A549 (cell line): Measurements from ENCODE around the gene SYPL1. TPM values are rescaled to one million over a fixed set of nuclear protein-coding genes. Genes with fewer than 3 reads are reported as not detected.
A peak's percentile ranks its signal among the peaks of the same experiment; 100 is the strongest.

ENCODE experiments used
- ATAC-seq, 2 experiments: fragments of 200-7000 bp in 1 of 2; fragments of >200 bp in 1 of 2; cut with Nextera tagmentation in 1 of 2; cut with Tn5 transposase in 1 of 2; 3 replicates each; pipeline versions ENCODE4 v1.8.0 to v1.9.1; 2018 to 2020; ENCODE audit warnings: mild to moderate bottlenecking in 1 of 2, moderate library complexity in 1 of 2
- CTCF ChIA-PET: fragments of 300-600 bp; sonication (Branson Sonifier 250); formaldehyde crosslinking; extraction: SDS; loops from one replicate; lab custom pipeline; 2021; ENCODE audit warnings: antibody characterized with exemption, inconsistent platforms; lab: Yijun Ruan, JAX
- POLR2A ChIA-PET: fragments of 350-600 bp; formaldehyde crosslinking; extraction: SDS; loops from one replicate; lab custom pipeline; 2021; ENCODE audit warnings: antibody characterized with exemption, inconsistent platforms; lab: Yijun Ruan, JAX
- DNase-seq, 2 experiments: peaks; one replicate each; pipeline versions ENCODE4 v3.0.0 to v3.0.0-alpha.2; 2011 to 2016; ENCODE audit warnings: low read depth in 1 of 2, low spot score in 1 of 2
- FAIRE-seq: peaks from 2 replicates; lab custom pipeline; 2011; peaks lifted over from hg19 to GRCh38; lab: Jason Lieb, UNC
- H3K27ac ChIP-seq, 2 experiments: fragments of >200 bp; sonication (Bioruptor Twin); formaldehyde crosslinking; 3 replicates each; pipeline ENCODE4 v1.5.1; 2016 to 2017
- H3K4me1 ChIP-seq: fragments of >200 bp; sonication (Bioruptor Twin); formaldehyde crosslinking; 3 replicates; pipeline ENCODE4 v1.6.1; 2016
- H3K4me2 ChIP-seq: fragments of >200 bp; sonication (Bioruptor Twin); formaldehyde crosslinking; 3 replicates; pipeline ENCODE4 v1.6.1; 2016
- H3K4me3 ChIP-seq: fragments of >200 bp; sonication (Bioruptor Twin); formaldehyde crosslinking; 3 replicates; pipeline ENCODE4 v1.5.1; 2016
- H3K9me3 ChIP-seq: fragments of >200 bp; sonication (Bioruptor Twin); formaldehyde crosslinking; 3 replicates; pipeline ENCODE4 v1.6.1; 2016
- CBX8 ChIP-seq: fragments of 200-600 bp; sonication (generic); IDR thresholded peaks from 2 replicates; pipeline ENCODE4 v1.6.1; 2016
- CHD4 ChIP-seq: fragments of 200-600 bp; sonication (generic); IDR thresholded peaks from 2 replicates; pipeline ENCODE4 v1.6.1; 2016; ENCODE audit warnings: antibody characterized with exemption, mild to moderate bottlenecking, borderline replicate concordance
- EHMT2 ChIP-seq: fragments of 200-600 bp; sonication (generic); IDR thresholded peaks from 2 replicates; pipeline ENCODE4 v1.6.1; 2016; ENCODE audit warnings: antibody characterized with exemption, low read depth, mild to moderate bottlenecking, moderate library complexity
- EP300 ChIP-seq, 2 experiments: fragments of >200 bp; sonication (Bioruptor Twin); formaldehyde crosslinking; IDR thresholded peaks; 2 replicates in 1 of 2; 3 replicates in 1 of 2; pipeline ENCODE4 v1.6.1; 2016 to 2017
- ESRRA ChIP-seq: fragments of 150-350 bp; IDR thresholded peaks from 2 replicates; pipeline ENCODE4 v1.6.1; 2014; ENCODE audit warnings: mild to moderate bottlenecking, low read length, borderline replicate concordance
- HEYL ChIP-seq: fragments of 250-450 bp; sonication (Bioruptor Pico); IDR thresholded peaks from 2 replicates; pipeline ENCODE4 v1.8.0; 2021; ENCODE audit warnings: mild to moderate bottlenecking, moderate library complexity
- HOXA7 ChIP-seq: fragments of 250-450 bp; sonication (Bioruptor Pico); IDR thresholded peaks from 2 replicates; pipeline ENCODE4 v1.5.0; 2020; ENCODE audit warnings: mild to moderate bottlenecking, moderate library complexity
- HOXB5 ChIP-seq: fragments of 250-450 bp; sonication (Bioruptor Pico); IDR thresholded peaks from 2 replicates; pipeline ENCODE4 v1.5.0; 2020; ENCODE audit warnings: mild to moderate bottlenecking, moderate library complexity
- JUNB ChIP-seq: fragments of >200 bp; sonication (Bioruptor Twin); formaldehyde crosslinking; IDR thresholded peaks from 2 replicates; pipeline ENCODE4 v1.6.1; 2016
- KDM1A ChIP-seq: fragments of 200-600 bp; sonication (generic); IDR thresholded peaks from 2 replicates; pipeline ENCODE4 v1.6.1; 2016; ENCODE audit warnings: low read depth, mild to moderate bottlenecking
- MAFK ChIP-seq: fragments of 450-650 bp; IDR thresholded peaks from 2 replicates; pipeline ENCODE4 v1.6.1; 2014; ENCODE audit not compliant: partially characterized antibody
- MAZ ChIP-seq: fragments of 150-350 bp; IDR thresholded peaks from 2 replicates; pipeline ENCODE4 v1.6.1; 2014; ENCODE audit warnings: antibody characterized with exemption, low read depth, low read length, borderline replicate concordance
- MYC ChIP-seq: IDR thresholded peaks from 2 replicates; pipeline ENCODE4 v1.6.1; 2012; ENCODE audit warnings: mild to moderate bottlenecking, inconsistent platforms, low read length, improper control_type of control experiment, borderline replicate concordance
- NFE2L2 ChIP-seq: fragments of 150-350 bp; conservative IDR thresholded peaks from 2 replicates; pipeline ENCODE4 v1.6.1; 2014; ENCODE audit warnings: low read length
- POLR2A ChIP-seq: IDR thresholded peaks from 2 replicates; pipeline ENCODE4 v1.6.1; 2012; ENCODE audit warnings: mild to moderate bottlenecking, low read length
- RAD21 ChIP-seq, 2 experiments: fragments of >200 bp in 1 of 2; sonication (Bioruptor Twin) in 1 of 2; formaldehyde crosslinking in 1 of 2; IDR thresholded peaks in 1 of 2; conservative IDR thresholded peaks in 1 of 2; 2 replicates in 1 of 2; 3 replicates in 1 of 2; pipeline ENCODE4 v1.6.1; 2012 to 2018; ENCODE audit warnings: inconsistent platforms in 1 of 2
- RFX5 ChIP-seq: fragments of 450-650 bp; IDR thresholded peaks from 2 replicates; pipeline ENCODE4 v1.7.1; 2014; ENCODE audit warnings: antibody characterized with exemption, mild to moderate bottlenecking, moderate library complexity
- RNF2 ChIP-seq: fragments of 200-600 bp; sonication (generic); IDR thresholded peaks from 2 replicates; pipeline ENCODE4 v1.6.1; 2016; ENCODE audit warnings: low read depth, mild to moderate bottlenecking, antibody characterized with exemption, moderate library complexity, borderline replicate concordance
- SREBF2 ChIP-seq: fragments of 450-650 bp; IDR thresholded peaks from 2 replicates; pipeline ENCODE4 v1.6.1; 2014; ENCODE audit warnings: mild to moderate bottlenecking, moderate library complexity
- TFCP2L1 ChIP-seq: fragments of 250-450 bp; sonication (Bioruptor Pico); IDR thresholded peaks from 2 replicates; pipeline ENCODE4 v1.5.0; 2021; ENCODE audit warnings: mild to moderate bottlenecking
- TP53 ChIP-seq: fragments of 250-450 bp; sonication (Bioruptor Pico); IDR thresholded peaks from 2 replicates; pipeline ENCODE4 v1.5.0; 2021; ENCODE audit warnings: mild to moderate bottlenecking, moderate library complexity
- ZFP36 ChIP-seq: fragments of 450-650 bp; IDR thresholded peaks from 2 replicates; pipeline ENCODE4 v1.6.1; 2014; ENCODE audit warnings: borderline replicate concordance; ENCODE audit not compliant: partially characterized antibody
- ZNF302 ChIP-seq: fragments of 250-450 bp; sonication (Bioruptor Pico); IDR thresholded peaks from 2 replicates; pipeline ENCODE4 v1.9.0; 2021; ENCODE audit warnings: inconsistent platforms, mild to moderate bottlenecking, moderate library complexity
- ZSCAN20 ChIP-seq: fragments of 250-450 bp; sonication (Bioruptor Pico); IDR thresholded peaks from 2 replicates; pipeline ENCODE4 v1.8.0; 2022; ENCODE audit warnings: mild to moderate bottlenecking, moderate library complexity
- WGBS: methylation state at CpG from one replicate; pipeline ENCODE4 v1.1.6; 2017; ENCODE audit errors: missing lambda C conversion rate; 5-methylcytosine and 5-hydroxymethylcytosine counted together
- polyA plus RNA-seq, 4 experiments: library from polyadenylated mRNA; depleted of rRNA in 3 of 4; stranded (reverse); fragments of >200 nt; fragmentation: RNase III in 1 of 4; extraction: RNeasy Plus Mini Kit Qiagen cat#74134 plus additional on column Dnase treatment in 1 of 4; gene quantifications; 2 replicates in 3 of 4; 3 replicates in 1 of 4; pipeline ENCODE4 v1.2.3, GENCODE V29; 2011 to 2017
- TF ChIP-seq, protein P1 (sequence below): fragments of 200-600 bp; sonication (generic); IDR thresholded peaks from 2 replicates; pipeline ENCODE4 v1.6.1; 2016; ENCODE audit warnings: antibody characterized with exemption, mild to moderate bottlenecking, moderate library complexity
- TF ChIP-seq, protein P2 (sequence below): IDR thresholded peaks from 2 replicates; pipeline ENCODE4 v1.6.1; 2012
- TF ChIP-seq, protein P3 (sequence below): fragments of >200 bp; sonication (Bioruptor Twin); formaldehyde crosslinking; IDR thresholded peaks from 2 replicates; pipeline ENCODE4 v1.6.1; 2016
- TF ChIP-seq, protein P4 (sequence below): fragments of >200 bp; sonication (Bioruptor Twin); formaldehyde crosslinking; IDR thresholded peaks from 3 replicates; pipeline ENCODE4 v1.5.1; 2016

The SYPL1 gene
- polyA plus RNA-seq, 2 of the 4 experiments (the other 2 are of a cell fraction): 102 to 131 TPM

DNA sequence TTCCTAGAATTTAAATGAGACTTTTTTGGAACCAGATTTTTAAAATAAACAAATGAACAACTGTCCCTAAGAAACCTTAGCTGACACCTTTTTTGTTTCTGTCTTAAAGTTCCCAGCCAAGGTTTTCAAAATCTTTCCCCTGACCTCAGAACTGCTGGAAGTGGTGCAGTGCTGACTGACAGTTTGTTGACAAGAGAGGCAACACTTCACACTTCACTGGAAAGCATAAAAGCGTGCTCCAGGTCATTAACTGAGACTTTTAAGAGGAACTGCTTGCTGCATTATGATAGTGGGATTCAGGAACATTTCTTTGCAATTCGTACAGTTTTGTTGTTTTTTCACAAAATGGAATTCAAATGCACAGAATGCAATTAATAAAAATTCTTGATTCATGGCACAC lies 36.2 kb downstream of the SYPL1 start (continued):
- TF ChIP-seq, protein P1, sequence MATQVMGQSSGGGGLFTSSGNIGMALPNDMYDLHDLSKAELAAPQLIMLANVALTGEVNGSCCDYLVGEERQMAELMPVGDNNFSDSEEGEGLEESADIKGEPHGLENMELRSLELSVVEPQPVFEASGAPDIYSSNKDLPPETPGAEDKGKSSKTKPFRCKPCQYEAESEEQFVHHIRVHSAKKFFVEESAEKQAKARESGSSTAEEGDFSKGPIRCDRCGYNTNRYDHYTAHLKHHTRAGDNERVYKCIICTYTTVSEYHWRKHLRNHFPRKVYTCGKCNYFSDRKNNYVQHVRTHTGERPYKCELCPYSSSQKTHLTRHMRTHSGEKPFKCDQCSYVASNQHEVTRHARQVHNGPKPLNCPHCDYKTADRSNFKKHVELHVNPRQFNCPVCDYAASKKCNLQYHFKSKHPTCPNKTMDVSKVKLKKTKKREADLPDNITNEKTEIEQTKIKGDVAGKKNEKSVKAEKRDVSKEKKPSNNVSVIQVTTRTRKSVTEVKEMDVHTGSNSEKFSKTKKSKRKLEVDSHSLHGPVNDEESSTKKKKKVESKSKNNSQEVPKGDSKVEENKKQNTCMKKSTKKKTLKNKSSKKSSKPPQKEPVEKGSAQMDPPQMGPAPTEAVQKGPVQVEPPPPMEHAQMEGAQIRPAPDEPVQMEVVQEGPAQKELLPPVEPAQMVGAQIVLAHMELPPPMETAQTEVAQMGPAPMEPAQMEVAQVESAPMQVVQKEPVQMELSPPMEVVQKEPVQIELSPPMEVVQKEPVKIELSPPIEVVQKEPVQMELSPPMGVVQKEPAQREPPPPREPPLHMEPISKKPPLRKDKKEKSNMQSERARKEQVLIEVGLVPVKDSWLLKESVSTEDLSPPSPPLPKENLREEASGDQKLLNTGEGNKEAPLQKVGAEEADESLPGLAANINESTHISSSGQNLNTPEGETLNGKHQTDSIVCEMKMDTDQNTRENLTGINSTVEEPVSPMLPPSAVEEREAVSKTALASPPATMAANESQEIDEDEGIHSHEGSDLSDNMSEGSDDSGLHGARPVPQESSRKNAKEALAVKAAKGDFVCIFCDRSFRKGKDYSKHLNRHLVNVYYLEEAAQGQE: no peak
- TF ChIP-seq HOXA7: no peak
- no peak for TF ChIP-seq POLR2A
- TF ChIP-seq KDM1A: no peak
- no peak for TF ChIP-seq ZSCAN20 (CRISPR knock-in tag)
- TF ChIP-seq TP53 (CRISPR knock-in tag): no peak
- no peak for TF ChIP-seq RFX5

DNA sequence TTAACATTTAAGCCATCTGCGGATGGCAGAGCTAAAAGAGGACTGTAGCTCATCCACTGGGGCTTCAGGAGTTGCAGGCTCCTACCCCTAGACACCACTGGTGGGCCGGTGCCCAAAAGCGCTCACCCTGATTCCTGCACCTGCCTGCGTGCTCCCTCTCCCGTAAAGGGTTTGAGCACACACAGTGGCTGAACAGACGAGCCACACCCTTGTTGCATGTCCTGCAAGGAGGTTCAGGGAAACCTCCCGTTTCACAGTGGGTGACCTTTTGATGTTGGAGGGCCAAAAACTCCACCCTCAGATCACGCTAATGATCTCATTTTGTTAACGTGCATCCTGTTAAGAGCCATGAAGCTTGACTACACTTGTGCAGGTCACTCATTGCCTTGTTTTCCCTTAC lies 37.9 kb downstream of the SYPL1 start:
- peak in 1 of 2 experiments; percentile 30; a peak in 1 of 6 replicates for ATAC-seq
- ChIA-PET POLR2A (no interaction called here), CTCF (interaction anchor here (5.2 kb wide), 1 partner anchor 79 kb away, joined by 33 read pairs; no protein-coding TSS in a partner anchor)
- no peak for FAIRE-seq
- no peaks in the 10 kb centered on the region for H3K9me3 ChIP-seq
- no peak for TF ChIP-seq RNF2
- TF ChIP-seq HOXB5 (CRISPR knock-in tag): no peak
- no peak for TF ChIP-seq TFCP2L1 (CRISPR knock-in tag)
- TF ChIP-seq CBX8: no peak
- no peak for TF ChIP-seq HEYL (CRISPR knock-in tag)
- no peak for TF ChIP-seq EHMT2
- TF ChIP-seq, protein P2, sequence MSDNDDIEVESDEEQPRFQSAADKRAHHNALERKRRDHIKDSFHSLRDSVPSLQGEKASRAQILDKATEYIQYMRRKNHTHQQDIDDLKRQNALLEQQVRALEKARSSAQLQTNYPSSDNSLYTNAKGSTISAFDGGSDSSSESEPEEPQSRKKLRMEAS: no peak
- no peak for TF ChIP-seq RAD21 (conservative IDR thresholded peaks at IDR 0.05 in 1 of 2, IDR thresholded peaks at IDR 0.05 in 1 of 2)
- TF ChIP-seq JUNB: no peak
- TF ChIP-seq MYC: no peak
- no peak for TF ChIP-seq ZFP36
- no peak for TF ChIP-seq MAFK
- TF ChIP-seq ZNF302 (CRISPR knock-in tag): no peak
- no peak for TF ChIP-seq HOXA7
- no peak for TF ChIP-seq MAZ
- TF ChIP-seq ZSCAN20 (CRISPR knock-in tag): no peak
- TF ChIP-seq, protein P3, sequence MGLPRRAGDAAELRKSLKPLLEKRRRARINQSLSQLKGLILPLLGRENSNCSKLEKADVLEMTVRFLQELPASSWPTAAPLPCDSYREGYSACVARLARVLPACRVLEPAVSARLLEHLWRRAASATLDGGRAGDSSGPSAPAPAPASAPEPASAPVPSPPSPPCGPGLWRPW: no peak
- H3K27ac ChIP-seq: no peak overlapping the region
- H3K4me2 ChIP-seq: no peak overlapping the region
- 79% methylated on average over 9 of the region's 9 CpGs for WGBS
- no peaks in the 10 kb centered on the region for H3K4me1 ChIP-seq
- H3K4me3 ChIP-seq: no peak overlapping the region
- DNase-seq: no peak

DNA sequence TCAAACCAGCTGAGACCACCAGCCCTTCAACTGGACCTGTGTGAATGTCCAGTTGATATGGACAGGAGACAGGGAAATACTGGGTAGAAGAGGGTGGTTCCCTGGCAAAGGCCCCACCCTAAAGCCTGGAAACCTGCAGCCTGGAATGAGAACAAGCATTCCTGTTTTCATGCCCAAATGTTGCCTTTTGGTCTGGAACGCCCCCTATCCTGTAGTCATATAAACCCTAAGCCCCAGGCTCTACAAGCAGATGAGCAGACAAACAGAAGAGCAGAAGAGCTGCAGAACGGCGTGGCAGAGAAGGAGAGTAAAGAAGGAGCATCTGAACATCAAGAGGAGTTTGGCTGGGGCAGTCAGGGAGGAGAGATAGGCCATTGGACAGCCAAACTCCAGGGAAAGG lies 38.4 kb downstream of the SYPL1 start:
- DNase-seq (no peak), ATAC-seq (no peak; a peak in 1 of 6 replicates), FAIRE-seq (no peak)
- no peaks in the 10 kb centered on the region for H3K4me1 ChIP-seq
- no peak overlapping the region for H3K4me2 ChIP-seq
- WGBS: 82% methylated on average over 3 of the region's 3 CpGs
- H3K27ac ChIP-seq: no peak overlapping the region
- POLR2A ChIA-PET: interaction anchor here (1.4 kb wide), 1 partner anchor 9 kb away, joined by 4 read pairs; no protein-coding TSS in a partner anchor
- H3K4me3 ChIP-seq: no peak overlapping the region
- TF ChIP-seq HOXB5 (CRISPR knock-in tag) (no peak), CHD4 (no peak), ZFP36 (no peak), NFE2L2 (no peak), EP300 (IDR thresholded peaks at IDR 0.05) (no peak), MAZ (no peak), HOXA7 (no peak), RFX5 (no peak), MAFK (no peak), ESRRA (no peak), SREBF2 (no peak)
- TF ChIP-seq, protein P4, sequence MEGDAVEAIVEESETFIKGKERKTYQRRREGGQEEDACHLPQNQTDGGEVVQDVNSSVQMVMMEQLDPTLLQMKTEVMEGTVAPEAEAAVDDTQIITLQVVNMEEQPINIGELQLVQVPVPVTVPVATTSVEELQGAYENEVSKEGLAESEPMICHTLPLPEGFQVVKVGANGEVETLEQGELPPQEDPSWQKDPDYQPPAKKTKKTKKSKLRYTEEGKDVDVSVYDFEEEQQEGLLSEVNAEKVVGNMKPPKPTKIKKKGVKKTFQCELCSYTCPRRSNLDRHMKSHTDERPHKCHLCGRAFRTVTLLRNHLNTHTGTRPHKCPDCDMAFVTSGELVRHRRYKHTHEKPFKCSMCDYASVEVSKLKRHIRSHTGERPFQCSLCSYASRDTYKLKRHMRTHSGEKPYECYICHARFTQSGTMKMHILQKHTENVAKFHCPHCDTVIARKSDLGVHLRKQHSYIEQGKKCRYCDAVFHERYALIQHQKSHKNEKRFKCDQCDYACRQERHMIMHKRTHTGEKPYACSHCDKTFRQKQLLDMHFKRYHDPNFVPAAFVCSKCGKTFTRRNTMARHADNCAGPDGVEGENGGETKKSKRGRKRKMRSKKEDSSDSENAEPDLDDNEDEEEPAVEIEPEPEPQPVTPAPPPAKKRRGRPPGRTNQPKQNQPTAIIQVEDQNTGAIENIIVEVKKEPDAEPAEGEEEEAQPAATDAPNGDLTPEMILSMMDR: no peak
- H3K9me3 ChIP-seq: no peaks in the 10 kb centered on the region
- CTCF ChIA-PET: interaction anchor here (1.0 to 5.2 kb wide), 2 partner anchors 16 to 80 kb away, joined by 3 to 33 read pairs; no protein-coding TSS in a partner anchor
